Panc1 (cell line): ENCODE data around the gene LSMEM2. TPM values are rescaled to one million over a fixed set of nuclear protein-coding genes. Genes with fewer than 3 reads are reported as not detected.

Experiments
- ATAC-seq: fragments of 200-7000 bp; cut with Tn5 transposase; 2 replicates; pipeline ENCODE4 v1.9.1; 2020; ENCODE audit warnings: mild to moderate bottlenecking, moderate library complexity
- BruUV-seq: library from RNA; stranded (reverse); fragments of 400-500 nt; replicated peaks from 2 replicates; lab custom pipeline; 2021; lab: Mats Ljungman, UMichigan
- CTCF ChIA-PET: fragments of 300-600 bp; sonication (Branson Sonifier 250); formaldehyde crosslinking; loops from one replicate; lab custom pipeline; 2022; ENCODE audit warnings: antibody characterized with exemption; lab: Charles Lee
- POLR2A ChIA-PET: fragments of 300-600 bp; sonication (Branson Sonifier 250); formaldehyde crosslinking; loops from one replicate; lab custom pipeline; 2022; ENCODE audit warnings: antibody characterized with exemption; lab: Charles Lee
- DNase-seq: peaks from one replicate; pipeline ENCODE4 v3.0.0-alpha.2; 2010; ENCODE audit warnings: low read depth, low spot score
- H3K27ac ChIP-seq: 2 replicates; pipeline ENCODE4 v1.5.1; 2011; ENCODE audit warnings: mild to moderate bottlenecking, low read length, inconsistent platforms
- H3K27me3 ChIP-seq: fragments of 200-500 bp; sonication (Bioruptor generic); 2 replicates; pipeline ENCODE4 v1.6.0; 2014; ENCODE audit warnings: low read length, inconsistent platforms; ENCODE audit not compliant: control insufficient read depth, insufficient read depth
- H3K36me3 ChIP-seq: fragments of 200-500 bp; sonication (Bioruptor generic); 2 replicates; pipeline ENCODE4 v1.5.1; 2014; ENCODE audit warnings: inconsistent platforms, mild to moderate bottlenecking, low read length, moderate library complexity; ENCODE audit not compliant: control insufficient read depth, insufficient read depth
- H3K4me1 ChIP-seq: 2 replicates; pipeline ENCODE4 v1.5.1; 2011; ENCODE audit warnings: inconsistent platforms, mild to moderate bottlenecking, low read length, moderate library complexity; ENCODE audit not compliant: control insufficient read depth, insufficient read depth
- H3K4me3 ChIP-seq, 2 experiments: 2 replicates each; pipeline ENCODE4 v1.5.1; 2011 to 2012; ENCODE audit warnings: low read depth in 2 of 2, low read length in 2 of 2, mild to moderate bottlenecking in 2 of 2, inconsistent platforms in 1 of 2, moderate library complexity in 1 of 2
- H3K9me3 ChIP-seq: fragments of 200-500 bp; sonication (Bioruptor generic); 2 replicates; pipeline ENCODE4 v1.5.1; 2014; ENCODE audit warnings: low read depth, mild to moderate bottlenecking, inconsistent platforms, low read length, moderate library complexity; ENCODE audit not compliant: control insufficient read depth, insufficient read depth
- CTCF ChIP-seq: fragments of 450-650 bp; IDR thresholded peaks from 2 replicates; pipeline ENCODE4 v1.5.1; 2017; ENCODE audit warnings: mild to moderate bottlenecking
- POLR2AphosphoS5 ChIP-seq: IDR thresholded peaks from 2 replicates; pipeline ENCODE4 v1.6.1; 2012; ENCODE audit warnings: mild to moderate bottlenecking, low read depth, low read length, moderate library complexity
- SIN3A ChIP-seq: IDR thresholded peaks from 2 replicates; pipeline ENCODE4 v1.6.1; 2012; ENCODE audit warnings: low read depth, mild to moderate bottlenecking, low read length, moderate library complexity, borderline replicate concordance; ENCODE audit not compliant: insufficient read depth
- TCF7L2 ChIP-seq: IDR thresholded peaks from 2 replicates; pipeline ENCODE4 v1.6.1; 2011; ENCODE audit warnings: mild to moderate bottlenecking, low read depth, low read length, inconsistent platforms
- in situ Hi-C: cut with HindIII; loops from 2 replicates; pipeline ENCODE4 v1.10.0; 2016; ENCODE audit warnings: low sequenced_read_pairs, low pct_unique_long_range_greater_than_20kb
- intact Hi-C: fragments of 100-400 bp; cut with micrococcal nuclease; formaldehyde crosslinking; loops from one replicate; pipeline ENCODE4 v1.10.0; 2022; ENCODE audit not compliant: unreplicated experiment
- total RNA-seq: library from RNA; stranded (reverse); gene quantifications from one replicate; pipeline ENCODE4 v1.2.1, GENCODE V29; 2021; ENCODE audit not compliant: unreplicated experiment
- TF ChIP-seq, protein P1 (sequence below), 2 experiments: IDR thresholded peaks; 2 replicates each; pipeline ENCODE4 v1.6.1; 2011 to 2012; ENCODE audit warnings: low read depth in 2 of 2, control low read depth in 1 of 2, low read length in 1 of 2, mild to moderate bottlenecking in 1 of 2, moderate library complexity in 1 of 2; ENCODE audit not compliant: insufficient read depth in 1 of 2

LSMEM2 gene
- total RNA-seq, 1 experiment from 2014 or later, result not detected

DNA sequence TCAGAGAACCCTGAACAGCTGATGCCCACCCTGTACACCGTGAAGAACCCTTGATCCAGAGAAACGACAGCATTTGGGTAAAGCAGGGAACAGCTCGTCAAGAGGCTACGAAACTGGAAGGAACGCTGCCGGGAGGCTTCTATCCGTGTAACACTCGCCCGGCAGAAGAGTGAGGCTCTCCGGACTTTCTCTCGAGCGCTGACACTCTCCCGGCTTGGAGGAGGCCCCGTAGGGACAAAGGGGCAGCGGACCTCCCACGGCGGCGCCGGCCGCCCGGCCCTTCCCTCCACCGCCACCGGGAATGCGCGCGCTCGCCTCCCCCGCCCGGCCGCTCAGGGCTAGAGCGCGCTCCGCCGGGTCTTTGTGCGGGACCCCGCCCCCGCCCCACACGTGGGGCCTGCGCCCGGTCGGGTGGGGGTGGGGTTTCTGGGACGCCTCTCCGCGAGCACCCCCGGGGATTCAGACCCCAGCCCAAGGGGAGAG lies 42.0 kb downstream of the LSMEM2 start:
- in situ Hi-C loops, result no loop called here
- Histone ChIP-seq H3K27me3 (no peaks in the 10 kb centered on the region), H3K27ac (peak overlapping the region; percentile 92), H3K4me1 (peaks cover 23% of the 10 kb centered on the region), H3K9me3 (no peaks in the 10 kb centered on the region), H3K4me3 (peak overlapping the region; percentile 82 to 93), H3K36me3 (no peaks in the 10 kb centered on the region; the same call in 1 of the 2 replicates)
- DNase-seq, result no peak
- peak; percentile 66 for ATAC-seq
- ChIA-PET CTCF (interaction anchor here (0.6 kb wide), 4 partner anchors 27 to 1617 kb away, joined by 3 to 9 read pairs (median 3); no protein-coding TSS in a partner anchor), POLR2A (no interaction called here)
- TF ChIP-seq CTCF (no peak), TCF7L2 (no peak), POLR2AphosphoS5 (no peak), SIN3A (no peak)
- TF ChIP-seq, protein P1, sequence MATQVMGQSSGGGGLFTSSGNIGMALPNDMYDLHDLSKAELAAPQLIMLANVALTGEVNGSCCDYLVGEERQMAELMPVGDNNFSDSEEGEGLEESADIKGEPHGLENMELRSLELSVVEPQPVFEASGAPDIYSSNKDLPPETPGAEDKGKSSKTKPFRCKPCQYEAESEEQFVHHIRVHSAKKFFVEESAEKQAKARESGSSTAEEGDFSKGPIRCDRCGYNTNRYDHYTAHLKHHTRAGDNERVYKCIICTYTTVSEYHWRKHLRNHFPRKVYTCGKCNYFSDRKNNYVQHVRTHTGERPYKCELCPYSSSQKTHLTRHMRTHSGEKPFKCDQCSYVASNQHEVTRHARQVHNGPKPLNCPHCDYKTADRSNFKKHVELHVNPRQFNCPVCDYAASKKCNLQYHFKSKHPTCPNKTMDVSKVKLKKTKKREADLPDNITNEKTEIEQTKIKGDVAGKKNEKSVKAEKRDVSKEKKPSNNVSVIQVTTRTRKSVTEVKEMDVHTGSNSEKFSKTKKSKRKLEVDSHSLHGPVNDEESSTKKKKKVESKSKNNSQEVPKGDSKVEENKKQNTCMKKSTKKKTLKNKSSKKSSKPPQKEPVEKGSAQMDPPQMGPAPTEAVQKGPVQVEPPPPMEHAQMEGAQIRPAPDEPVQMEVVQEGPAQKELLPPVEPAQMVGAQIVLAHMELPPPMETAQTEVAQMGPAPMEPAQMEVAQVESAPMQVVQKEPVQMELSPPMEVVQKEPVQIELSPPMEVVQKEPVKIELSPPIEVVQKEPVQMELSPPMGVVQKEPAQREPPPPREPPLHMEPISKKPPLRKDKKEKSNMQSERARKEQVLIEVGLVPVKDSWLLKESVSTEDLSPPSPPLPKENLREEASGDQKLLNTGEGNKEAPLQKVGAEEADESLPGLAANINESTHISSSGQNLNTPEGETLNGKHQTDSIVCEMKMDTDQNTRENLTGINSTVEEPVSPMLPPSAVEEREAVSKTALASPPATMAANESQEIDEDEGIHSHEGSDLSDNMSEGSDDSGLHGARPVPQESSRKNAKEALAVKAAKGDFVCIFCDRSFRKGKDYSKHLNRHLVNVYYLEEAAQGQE (IDR thresholded peaks at IDR 0.05; ENCODE audit: insufficient read depth in 1 of 2, low read depth in 2 of 2, low read length in 1 of 2), result no peak
- no TSS peak for BruUV-seq
- intact Hi-C loops, result no loop called here

DNA sequence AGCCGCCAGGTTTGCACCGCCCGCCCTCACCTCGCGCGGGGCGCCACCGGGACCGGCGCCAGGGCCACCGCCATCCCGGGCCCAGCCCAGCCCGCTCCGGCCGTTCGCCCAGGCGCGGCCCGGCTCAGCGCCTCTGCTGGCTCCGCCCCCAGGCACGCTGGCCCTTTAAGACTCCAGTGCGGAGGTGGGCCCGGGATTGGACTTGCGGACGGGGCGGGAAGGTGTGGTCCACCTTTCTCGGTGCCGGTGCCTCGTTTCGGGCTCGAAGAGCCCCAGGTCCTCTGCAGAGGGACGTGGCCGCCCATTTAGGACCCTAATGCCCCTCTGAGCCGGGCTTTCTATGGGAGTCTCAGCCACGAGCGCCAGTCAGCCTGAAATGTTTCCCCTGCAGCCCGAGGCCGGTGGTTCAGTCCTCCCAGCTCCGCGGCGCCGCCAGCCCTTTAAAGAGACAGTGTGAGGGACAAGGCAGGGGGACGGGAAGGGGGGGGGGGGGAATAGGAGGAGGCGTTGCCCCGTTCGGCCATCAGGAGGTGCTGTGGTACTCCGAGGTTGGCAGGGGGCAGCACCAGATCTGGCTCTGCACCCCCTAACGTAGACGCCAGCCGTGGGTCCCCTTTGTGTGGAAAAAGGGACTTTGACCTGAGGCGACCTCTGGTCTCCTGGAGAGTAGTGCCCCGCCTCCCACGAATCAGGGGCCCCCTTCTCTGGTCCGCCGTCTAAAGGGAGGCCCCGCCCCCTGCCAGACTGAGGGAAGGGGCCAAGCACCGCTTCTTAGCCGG lies 42.6 kb downstream of the LSMEM2 start:
- H3K27me3 ChIP-seq, result no peaks in the 10 kb centered on the region
- in situ Hi-C loops, result no loop called here
- intact Hi-C loops, result no loop called here
- H3K36me3 ChIP-seq, result no peaks in the 10 kb centered on the region; the same call in 1 of the 2 replicates
- ChIA-PET POLR2A (no interaction called here), CTCF (interaction anchor here (0.6 kb wide), 4 partner anchors 28 to 1617 kb away, joined by 3 to 9 read pairs (median 3); no protein-coding TSS in a partner anchor)
- DNase-seq, result no peak
- ATAC-seq, result peak; percentile 91
- H3K4me1 ChIP-seq, result peaks cover 23% of the 10 kb centered on the region
- H3K4me3 ChIP-seq, result peak overlapping the region; percentile 82 to 93
- no TSS peak for BruUV-seq
- no peaks in the 10 kb centered on the region for H3K9me3 ChIP-seq
- peak overlapping the region; percentile 92 for H3K27ac ChIP-seq
- TF ChIP-seq POLR2AphosphoS5, result peak; percentile 65; the same call in 1 of the 2 replicates
- TF ChIP-seq, protein P1 (IDR thresholded peaks at IDR 0.05; ENCODE audit: insufficient read depth in 1 of 2, low read depth in 2 of 2, low read length in 1 of 2), result no peak
- no peak for TF ChIP-seq TCF7L2
- no peak for TF ChIP-seq SIN3A
- TF ChIP-seq CTCF, result peak; percentile 78
